GOT3 (cell line): ENCODE results near the gene UBAC1.
"Not testable (repeated sequence)": the region's sequence is repeated elsewhere in the genome, so short reads cannot be mapped to it uniquely, and the experiment has no call there.

ENCODE experiments used
- DNase-seq: peaks from one replicate; lab custom pipeline; 2025; ENCODE audit warnings: mixed read lengths; lab: John Stamatoyannopoulos, UW

The UBAC1 gene

GRCh38 chr9:135920973-135921585 lies 40.1 kb downstream of the UBAC1 start:
- DNase-seq = no peak

GRCh38 chr9:135920256-135920930 lies 40.8 kb downstream of the UBAC1 start:
- no peak for DNase-seq

GRCh38 chr9:135919318-135919890 lies 41.8 kb downstream of the UBAC1 start:
- DNase-seq = no peak

- not testable (repeated sequence) for DNase-seq
These were observed 44.9 kb downstream of the UBAC1 start for GRCh38 chr9:135916227-135916626.

GRCh38 chr9:135914921-135915320 lies 46.3 kb downstream of the UBAC1 start:
- no peak for DNase-seq

- DNase-seq = not testable (repeated sequence)
These were observed 49.9 kb downstream of the UBAC1 start for GRCh38 chr9:135911233-135911632.

- no peak for DNase-seq
These were observed 50.4 kb downstream of the UBAC1 start for GRCh38 chr9:135910757-135911156.

GRCh38 chr9:135910216-135910615 lies 51.0 kb downstream of the UBAC1 start:
- DNase-seq = no peak

GRCh38 chr9:135909371-135909770 lies 51.8 kb downstream of the UBAC1 start:
- no peak for DNase-seq

GRCh38 chr9:135908754-135909204 lies 52.4 kb downstream of the UBAC1 start:
- DNase-seq = no peak

- no peak for DNase-seq
These were observed 53.0 kb downstream of the UBAC1 start for GRCh38 chr9:135908093-135908753.

- peak; percentile 83 for DNase-seq
These were observed 53.6 kb downstream of the UBAC1 start, which contains the start of gene CAMSAP1 for GRCh38 chr9:135907431-135908092. CAMSAP1 (minus strand) TSS chr9:135907546; CDS start chr9:135907159, 387 bp downstream.

- no peak for DNase-seq
These were observed 54.2 kb downstream of the UBAC1 start for GRCh38 chr9:135907006-135907430.

- DNase-seq = no peak
These were observed 54.7 kb downstream of the UBAC1 start for GRCh38 chr9:135906291-135907005.

GRCh38 chr9:135905380-135906258 lies 55.6 kb downstream of the UBAC1 start:
- DNase-seq = no peak

- no peak for DNase-seq
These were observed 57.2 kb downstream of the UBAC1 start for GRCh38 chr9:135903786-135904520.

GRCh38 chr9:135903358-135903656 lies 57.9 kb downstream of the UBAC1 start:
- DNase-seq = no peak

- no peak for DNase-seq
These were observed 58.4 kb downstream of the UBAC1 start for GRCh38 chr9:135902655-135903357.

- DNase-seq = no peak
These were observed 59.3 kb downstream of the UBAC1 start for GRCh38 chr9:135901826-135902225.
